LNCaP clone FGC (cell line): Measurements from ENCODE around the gene CUTA.
"Not testable (repeated sequence)": the region's sequence is repeated elsewhere in the genome, so short reads cannot be mapped to it uniquely, and the experiment has no call there.

Experiments
- DNase-seq: peaks from one replicate; pipeline ENCODE4 v3.0.0-alpha.2; 2011; ENCODE audit warnings: low read depth
- H3K4me3 ChIP-seq: 2 replicates; pipeline ENCODE4 v1.5.1; 2011; ENCODE audit warnings: mild to moderate bottlenecking, low read depth, low read length, control low read depth
- TF ChIP-seq, protein P1 (sequence below): IDR thresholded peaks from 2 replicates; pipeline ENCODE4 v1.5.1; 2012; ENCODE audit warnings: mild to moderate bottlenecking; ENCODE audit not compliant: control insufficient read depth, insufficient read depth; ENCODE audit errors: extremely low read depth

The CUTA gene

DNA sequence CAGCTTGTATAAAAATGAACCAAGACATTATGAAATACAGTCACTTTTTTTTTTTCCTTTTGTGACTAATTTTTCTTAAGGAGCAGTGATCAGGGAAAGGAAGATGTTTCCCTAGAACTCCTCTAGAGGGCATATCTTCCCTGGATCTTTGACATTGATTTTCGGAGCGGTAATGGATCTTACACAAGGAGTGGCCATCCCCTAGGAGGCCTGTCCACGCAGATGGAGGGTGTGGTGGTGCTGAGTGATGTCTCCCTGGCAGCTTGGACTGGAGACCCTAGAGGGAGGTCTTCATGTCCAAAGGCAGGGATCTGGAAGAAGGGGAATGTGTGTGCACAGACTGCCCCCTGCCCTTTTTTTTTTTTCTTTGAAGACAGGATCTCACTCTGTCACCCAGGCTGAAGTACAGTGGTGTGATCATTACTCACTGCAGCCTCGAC lies 33.3 kb downstream of the CUTA start:
- H3K4me3 ChIP-seq = no peak overlapping the region
- TF ChIP-seq, protein P1, sequence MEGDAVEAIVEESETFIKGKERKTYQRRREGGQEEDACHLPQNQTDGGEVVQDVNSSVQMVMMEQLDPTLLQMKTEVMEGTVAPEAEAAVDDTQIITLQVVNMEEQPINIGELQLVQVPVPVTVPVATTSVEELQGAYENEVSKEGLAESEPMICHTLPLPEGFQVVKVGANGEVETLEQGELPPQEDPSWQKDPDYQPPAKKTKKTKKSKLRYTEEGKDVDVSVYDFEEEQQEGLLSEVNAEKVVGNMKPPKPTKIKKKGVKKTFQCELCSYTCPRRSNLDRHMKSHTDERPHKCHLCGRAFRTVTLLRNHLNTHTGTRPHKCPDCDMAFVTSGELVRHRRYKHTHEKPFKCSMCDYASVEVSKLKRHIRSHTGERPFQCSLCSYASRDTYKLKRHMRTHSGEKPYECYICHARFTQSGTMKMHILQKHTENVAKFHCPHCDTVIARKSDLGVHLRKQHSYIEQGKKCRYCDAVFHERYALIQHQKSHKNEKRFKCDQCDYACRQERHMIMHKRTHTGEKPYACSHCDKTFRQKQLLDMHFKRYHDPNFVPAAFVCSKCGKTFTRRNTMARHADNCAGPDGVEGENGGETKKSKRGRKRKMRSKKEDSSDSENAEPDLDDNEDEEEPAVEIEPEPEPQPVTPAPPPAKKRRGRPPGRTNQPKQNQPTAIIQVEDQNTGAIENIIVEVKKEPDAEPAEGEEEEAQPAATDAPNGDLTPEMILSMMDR = no peak
- no peak for DNase-seq

GRCh38 chr6:33383427-33384185 lies 34.3 kb downstream of the CUTA start:
- DNase-seq = no peak
- no peak overlapping the region for H3K4me3 ChIP-seq
- TF ChIP-seq, protein P1 = no peak

DNA sequence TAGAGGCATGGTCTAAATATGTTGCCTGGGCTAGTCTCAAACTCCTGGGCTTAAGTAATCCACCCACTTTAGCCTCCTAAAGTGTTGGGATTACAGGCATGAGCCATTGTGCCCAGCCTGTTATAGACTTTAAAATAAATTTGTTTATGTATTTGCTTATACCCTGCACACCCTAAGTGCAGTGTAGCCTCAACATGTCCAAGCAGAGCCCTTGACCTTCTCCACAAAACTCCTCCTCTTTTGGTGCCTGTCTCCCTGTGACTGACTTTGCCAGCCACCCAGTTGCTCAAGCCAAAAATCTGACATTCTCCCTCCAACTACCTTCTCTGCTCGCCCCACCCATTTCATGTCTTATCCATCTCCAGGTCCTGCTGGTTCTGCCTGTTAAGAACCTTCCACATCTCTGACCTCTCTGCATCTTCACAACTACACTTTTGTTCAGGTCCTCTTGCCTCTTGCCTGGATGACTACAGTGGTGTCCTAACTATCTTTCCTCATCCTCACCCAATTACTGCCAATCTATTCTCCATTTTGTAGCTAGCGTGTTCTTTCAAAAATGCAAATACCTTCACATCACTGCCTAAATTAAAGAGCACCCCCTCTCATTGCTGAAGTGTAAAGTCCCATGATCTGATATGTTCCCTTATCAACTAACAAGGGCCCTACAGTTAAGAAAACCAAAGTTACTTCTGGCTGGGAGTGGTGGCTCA lies 37.5 kb downstream of the CUTA start:
- no peak overlapping the region for H3K4me3 ChIP-seq
- no peak for DNase-seq
- TF ChIP-seq, protein P1 = no peak

- H3K4me3 ChIP-seq, DNase-seq: not testable (repeated sequence)
Observed at GRCh38 chr6:33379184-33379583, 38.7 kb downstream of the CUTA start.

- TF ChIP-seq, protein P1 = no peak
- H3K4me3 ChIP-seq = no peak overlapping the region
- DNase-seq = no peak
Observed at GRCh38 chr6:33377171-33377570, 40.7 kb downstream of the CUTA start.

- DNase-seq = peak; percentile 53
- no peak overlapping the region for H3K4me3 ChIP-seq
- TF ChIP-seq, protein P1 = no peak
Observed at GRCh38 chr6:33375143-33375671, 42.7 kb downstream of the CUTA start.
